GM12872 (cell line): ENCODE data around the gene LIPE.

Source experiments
- TF ChIP-seq, protein P1 (sequence below): IDR thresholded peaks from 3 replicates; pipeline ENCODE4 v1.5.1; 2011; ENCODE audit warnings: low read depth, mild to moderate bottlenecking, low read length, moderate library complexity; ENCODE audit not compliant: insufficient read depth

Gene LIPE

GRCh38 chr19:42420055-42420544 is 7.1 kb downstream of the LIPE start:
- TF ChIP-seq, protein P1, sequence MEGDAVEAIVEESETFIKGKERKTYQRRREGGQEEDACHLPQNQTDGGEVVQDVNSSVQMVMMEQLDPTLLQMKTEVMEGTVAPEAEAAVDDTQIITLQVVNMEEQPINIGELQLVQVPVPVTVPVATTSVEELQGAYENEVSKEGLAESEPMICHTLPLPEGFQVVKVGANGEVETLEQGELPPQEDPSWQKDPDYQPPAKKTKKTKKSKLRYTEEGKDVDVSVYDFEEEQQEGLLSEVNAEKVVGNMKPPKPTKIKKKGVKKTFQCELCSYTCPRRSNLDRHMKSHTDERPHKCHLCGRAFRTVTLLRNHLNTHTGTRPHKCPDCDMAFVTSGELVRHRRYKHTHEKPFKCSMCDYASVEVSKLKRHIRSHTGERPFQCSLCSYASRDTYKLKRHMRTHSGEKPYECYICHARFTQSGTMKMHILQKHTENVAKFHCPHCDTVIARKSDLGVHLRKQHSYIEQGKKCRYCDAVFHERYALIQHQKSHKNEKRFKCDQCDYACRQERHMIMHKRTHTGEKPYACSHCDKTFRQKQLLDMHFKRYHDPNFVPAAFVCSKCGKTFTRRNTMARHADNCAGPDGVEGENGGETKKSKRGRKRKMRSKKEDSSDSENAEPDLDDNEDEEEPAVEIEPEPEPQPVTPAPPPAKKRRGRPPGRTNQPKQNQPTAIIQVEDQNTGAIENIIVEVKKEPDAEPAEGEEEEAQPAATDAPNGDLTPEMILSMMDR, result peak; percentile 99

GRCh38 chr19:42419309-42419708 is 7.9 kb downstream of the LIPE start:
- TF ChIP-seq, protein P1, result no peak

DNA sequence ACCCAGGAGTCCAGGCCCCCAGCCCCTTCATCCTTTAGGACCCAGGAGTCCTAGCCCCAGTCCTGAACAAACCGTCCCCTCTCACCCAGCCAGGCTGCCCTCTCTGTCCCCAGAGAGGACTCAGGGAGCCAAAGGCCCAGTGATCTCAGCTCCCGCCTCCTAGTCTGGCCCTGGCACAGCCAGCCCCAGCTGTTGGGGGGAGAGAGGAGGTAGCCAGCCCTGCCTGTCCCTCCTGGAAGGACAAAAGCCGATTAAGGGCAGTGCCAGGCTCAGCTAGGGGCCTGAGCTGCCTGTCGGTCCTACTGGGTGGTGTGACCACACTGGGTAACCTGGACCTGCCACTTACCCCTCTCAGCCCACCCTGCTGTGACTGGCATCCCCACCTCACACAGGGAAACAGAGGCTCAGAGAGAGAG is 14.5 kb downstream of the LIPE start:
- TF ChIP-seq, protein P1, result no peak

DNA sequence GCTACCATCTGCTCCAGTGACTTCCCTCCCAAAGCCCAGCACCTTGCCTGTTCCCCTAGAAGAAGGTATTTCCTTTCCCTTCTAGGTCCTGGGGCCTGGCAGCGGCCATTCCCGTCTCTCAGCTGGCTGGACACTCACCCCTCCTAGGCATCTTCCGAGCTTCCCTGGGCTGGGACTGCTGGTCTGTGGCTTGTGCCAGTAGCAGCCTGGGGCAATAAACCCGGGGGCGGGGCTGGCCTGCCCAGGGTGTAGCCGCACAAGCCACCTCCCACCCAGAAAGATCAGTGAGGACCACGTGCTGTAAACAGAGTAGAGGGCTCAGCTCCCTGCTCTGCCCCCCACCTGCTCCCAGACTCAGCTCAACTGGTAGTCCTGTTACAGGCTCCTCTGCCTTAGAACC is 15.0 kb downstream of the LIPE start:
- TF ChIP-seq, protein P1, result no peak

GRCh38 chr19:42411581-42412178 is 15.5 kb downstream of the LIPE start:
- TF ChIP-seq, protein P1, result no peak

- TF ChIP-seq, protein P1, result no peak
Measured at GRCh38 chr19:42410371-42410770, 16.8 kb downstream of the LIPE start.

DNA sequence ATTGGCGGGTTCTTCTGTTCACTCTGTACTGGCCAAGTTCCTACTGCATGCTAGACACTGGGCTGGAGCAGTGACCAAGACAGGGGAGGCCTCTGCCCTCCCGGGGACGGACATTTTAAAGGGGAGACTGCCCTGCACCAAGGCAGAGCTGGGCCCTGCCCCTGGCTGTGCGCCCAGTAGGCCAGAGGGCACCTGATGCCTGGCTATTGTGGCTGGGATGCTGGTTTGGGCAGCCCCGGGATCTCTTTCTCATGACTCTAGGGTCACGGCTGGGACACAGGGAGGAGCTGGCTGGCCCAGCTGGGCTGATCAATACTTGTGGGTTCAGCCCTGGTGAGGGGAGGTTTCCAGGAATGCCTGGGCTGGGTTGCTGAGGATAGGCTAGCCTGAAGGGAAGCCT is 17.7 kb downstream of the LIPE start:
- TF ChIP-seq, protein P1, result no peak
